Endothelial cell of umbilical vein (primary cell): Measurements from ENCODE around the gene AK9. TPM values are rescaled to one million over a fixed set of nuclear protein-coding genes. Genes with fewer than 3 reads are reported as not detected.

Experiments used
- BruUV-seq: library from RNA; stranded (reverse); fragments of 400-500 nt; replicated peaks from 2 replicates; lab custom pipeline; 2021; lab: Mats Ljungman, UMichigan
- CTCF ChIA-PET: fragments of 300-600, 350-600 bp; sonication (Branson Sonifier 250); formaldehyde crosslinking; loops from one replicate; lab custom pipeline; 2021; ENCODE audit warnings: antibody characterized with exemption, inconsistent platforms; lab: Charles Lee
- POLR2A ChIA-PET: fragments of 300-600, 350-600 bp; sonication (Branson Sonifier 250); formaldehyde crosslinking; loops from one replicate; lab custom pipeline; 2021; ENCODE audit warnings: antibody characterized with exemption, inconsistent platforms; lab: Charles Lee
- DNase-seq: peaks from one replicate; pipeline ENCODE4 v3.0.0-alpha.2; 2011; ENCODE audit warnings: low read depth, low spot score
- FAIRE-seq: peaks from 2 replicates; lab custom pipeline; 2011; peaks lifted over from hg19 to GRCh38; lab: Jason Lieb, UNC
- H2AFZ ChIP-seq: 2 replicates; pipeline ENCODE4 v1.6.0; 2012; ENCODE audit warnings: low read depth, low read length, control low read depth, inconsistent platforms
- H3K27ac ChIP-seq: 2 replicates; pipeline ENCODE4 v1.5.1; 2011; ENCODE audit warnings: low read depth, mild to moderate bottlenecking, control low read depth, low read length, moderate library complexity; ENCODE audit not compliant: insufficient read depth
- H3K27me3 ChIP-seq, 2 experiments: 2 replicates each; pipeline versions ENCODE4 v1.6.0 to v1.6.1; 2011; ENCODE audit warnings: low read length in 2 of 2, mixed read lengths in 1 of 2; ENCODE audit not compliant: control insufficient read depth in 2 of 2, insufficient read depth in 2 of 2
- H3K36me3 ChIP-seq, 2 experiments: 2 replicates in 1 of 2; 3 replicates in 1 of 2; pipeline ENCODE4 v1.5.1; 2011; ENCODE audit warnings: low read length in 2 of 2, mild to moderate bottlenecking in 1 of 2, moderate library complexity in 1 of 2; ENCODE audit not compliant: control insufficient read depth in 2 of 2, insufficient read depth in 2 of 2; ENCODE audit errors: extremely low read depth in 1 of 2
- H3K4me1 ChIP-seq: 3 replicates; pipeline ENCODE4 v1.5.1; 2011; ENCODE audit warnings: mild to moderate bottlenecking, low read length; ENCODE audit not compliant: control insufficient read depth, insufficient read depth; ENCODE audit errors: extremely low read depth
- H3K4me2 ChIP-seq: 2 replicates; pipeline ENCODE4 v1.6.1; 2011; ENCODE audit warnings: low read length, control low read depth, mixed read lengths; ENCODE audit not compliant: insufficient read depth
- H3K4me3 ChIP-seq, 3 experiments: fragments of 200-600 bp in 1 of 3; sonication (generic), shearing (Covaris generic) in 1 of 3; replicated peaks in 1 of 3; 2 replicates each; pipeline ENCODE4 v1.5.1; 2011 to 2016; ENCODE audit warnings: control low read depth in 3 of 3, low read length in 3 of 3, mild to moderate bottlenecking in 2 of 3, inconsistent platforms in 1 of 3, low read depth in 1 of 3, moderate library complexity in 1 of 3; ENCODE audit not compliant: insufficient read depth in 1 of 3
- H3K79me2 ChIP-seq: 2 replicates; pipeline ENCODE4 v1.6.0; 2012; ENCODE audit warnings: low read length, inconsistent platforms; ENCODE audit not compliant: control insufficient read depth, insufficient read depth
- H3K9ac ChIP-seq: replicated peaks from 2 replicates; pipeline ENCODE3; 2011; ENCODE audit warnings: low read length, control low read depth; ENCODE audit not compliant: insufficient read depth; ENCODE audit errors: extremely low read depth
- H3K9me1 ChIP-seq: replicated peaks from 3 replicates; pipeline ENCODE4 v1.6.0; 2011; ENCODE audit warnings: mild to moderate bottlenecking, low read length; ENCODE audit not compliant: control insufficient read depth, insufficient read depth; ENCODE audit errors: extremely low read depth
- H3K9me3 ChIP-seq: replicated peaks from 2 replicates; pipeline ENCODE4 v1.5.1; 2012; ENCODE audit warnings: low read length, inconsistent platforms; ENCODE audit not compliant: control insufficient read depth, insufficient read depth
- H4K20me1 ChIP-seq: replicated peaks from 2 replicates; pipeline ENCODE3; 2011; ENCODE audit warnings: mild to moderate bottlenecking, low read length; ENCODE audit not compliant: control insufficient read depth, insufficient read depth; ENCODE audit errors: extremely low read depth
- CTCF ChIP-seq, 2 donors: IDR thresholded peaks; 1 replicate in 1 of 2; 2 replicates in 1 of 2; pipeline ENCODE4 v1.5.1; 2011; ENCODE audit warnings: low read length in 2 of 2, mild to moderate bottlenecking in 2 of 2, moderate library complexity in 2 of 2, control low read depth in 1 of 2, inconsistent platforms in 1 of 2, low read depth in 1 of 2; ENCODE audit not compliant: insufficient read depth in 1 of 2; ENCODE audit errors: extremely low read depth in 1 of 2
- EZH2 ChIP-seq: IDR thresholded peaks from 2 replicates; pipeline ENCODE4 v1.6.1; 2012; ENCODE audit warnings: borderline replicate concordance, low read depth, mild to moderate bottlenecking, moderate library complexity, low read length, inconsistent platforms; ENCODE audit not compliant: severe bottlenecking
- FOS ChIP-seq: IDR thresholded peaks from 2 replicates; pipeline ENCODE4 v1.6.1; 2011; ENCODE audit warnings: mild to moderate bottlenecking, low read length, moderate library complexity, borderline replicate concordance; ENCODE audit not compliant: insufficient read depth
- GATA2 ChIP-seq: IDR thresholded peaks from 2 replicates; pipeline ENCODE4 v1.7.0; 2011; ENCODE audit warnings: low read depth, mild to moderate bottlenecking, moderate library complexity, mixed read lengths, low read length; ENCODE audit not compliant: insufficient read length, insufficient read depth
- JUN ChIP-seq: IDR thresholded peaks from 2 replicates; pipeline ENCODE4 v1.6.1; 2011; ENCODE audit warnings: borderline replicate concordance, low read depth; ENCODE audit not compliant: insufficient read length, insufficient read depth
- MYC ChIP-seq: IDR thresholded peaks from one replicate; pipeline ENCODE4 v1.6.1; 2011; ENCODE audit warnings: mild to moderate bottlenecking, low read depth, low read length
- POLR2A ChIP-seq: IDR thresholded peaks from 2 replicates; pipeline ENCODE4 v1.6.1; 2012; ENCODE audit warnings: low read depth, mild to moderate bottlenecking, control low read depth, low read length
- POLR2AphosphoS5 ChIP-seq: IDR thresholded peaks from 2 replicates; pipeline ENCODE4 v1.6.1; 2012; ENCODE audit warnings: low read depth, mild to moderate bottlenecking, control low read depth, low read length, moderate library complexity; ENCODE audit not compliant: insufficient read depth
- dilution Hi-C: fragments of 300-500 bp; cut with MboI; formaldehyde crosslinking; loops from one replicate; pipeline ENCODE4 v1.15.0; 2019; ENCODE audit warnings: low sequenced_read_pairs; ENCODE audit not compliant: extremely low pct_ligation_motif_present
- intact Hi-C: fragments of 100-400 bp; cut with micrococcal nuclease; formaldehyde crosslinking; loops from one replicate; pipeline ENCODE4 v1.10.0; 2022
- polyA plus RNA-seq, 4 experiments: library from polyadenylated mRNA; depleted of rRNA in 3 of 4; stranded (reverse) in 3 of 4; unstranded in 1 of 4; fragments of >200 nt; gene quantifications; 2 replicates each; pipeline versions ENCODE4 v1.2.1 to v1.2.3, GENCODE V29; 2011 to 2012; ENCODE audit warnings: missing spikeins in 1 of 4
- total RNA-seq: library from RNA; stranded (reverse); gene quantifications from 2 replicates; pipeline ENCODE4 v1.2.3, GENCODE V29; 2021
- TF ChIP-seq, protein P1 (sequence below): IDR thresholded peaks from 2 replicates; pipeline ENCODE4 v1.6.1; 2011; ENCODE audit not compliant: insufficient read depth, insufficient read length

AK9 gene
- total and polyA plus RNA-seq, 2 donors (not counting 3 experiments of a cell fraction or from before 2014, with no cell fraction given), result 1.4 to 3.2 TPM

DNA sequence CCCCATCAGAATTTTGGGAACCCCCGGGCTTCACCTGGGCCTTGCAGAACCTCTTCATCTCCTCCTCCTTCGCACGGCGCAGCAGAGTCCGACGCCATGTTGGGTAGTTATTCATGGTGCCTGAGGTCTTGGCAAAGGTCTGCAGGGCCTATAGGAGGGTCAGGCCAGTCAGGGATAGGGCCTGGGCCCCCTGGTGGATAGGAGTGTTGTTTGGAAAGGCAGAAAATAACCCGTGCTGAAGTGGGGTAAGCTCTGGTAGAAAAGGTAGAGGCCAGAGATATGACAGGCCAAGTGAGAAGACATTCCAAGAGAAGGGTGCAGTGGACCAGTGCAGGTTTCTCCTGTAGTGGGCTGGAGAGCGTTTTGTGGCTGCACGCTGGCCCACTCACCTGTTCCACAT is 245.6 kb downstream of the AK9 start:
- Histone ChIP-seq H3K9ac (no peak overlapping the region), H3K79me2 (no peaks in the 10 kb centered on the region), H3K9me1 (no peaks in the 10 kb centered on the region), H3K36me3 (peaks cover 0 to 17% of the 10 kb centered on the region in 2 experiments), H3K27ac (no peak overlapping the region), H3K27me3 (no peaks in the 10 kb centered on the region), H4K20me1 (no peaks in the 10 kb centered on the region), H3K4me3 (no peak overlapping the region), H3K4me2 (no peak overlapping the region), H3K4me1 (no peaks in the 10 kb centered on the region), H3K9me3 (no peaks in the 10 kb centered on the region), H2AFZ (no peak overlapping the region)
- peak in 1 of 2 donors; percentile 7 for TF ChIP-seq CTCF (IDR thresholded peaks at IDR 0.05; ENCODE audit: extremely low read depth in 1 of 2, insufficient read depth in 1 of 2, low read depth in 1 of 2, low read length in 2 of 2)
- TF ChIP-seq GATA2, result no peak
- TF ChIP-seq JUN, result no peak
- no peak for TF ChIP-seq POLR2A
- no TSS peak for BruUV-seq
- intact Hi-C loops (no loop called here), dilution Hi-C loops (no loop called here)
- ChIA-PET CTCF (interaction anchor here (1.0 kb wide), 1 partner anchor 594 kb away, joined by 3 read pairs; no protein-coding TSS in a partner anchor), POLR2A (no interaction called here)
- FAIRE-seq (no peak), DNase-seq (no peak)

GRCh38 chr6:109443425-109443950 is 247.5 kb downstream of the AK9 start:
- no peak overlapping the region for H3K4me2 ChIP-seq
- DNase-seq (no peak), FAIRE-seq (no peak)
- H4K20me1 ChIP-seq, result no peaks in the 10 kb centered on the region
- no TSS peak for BruUV-seq
- no peaks in the 10 kb centered on the region for H3K79me2 ChIP-seq
- no peaks in the 10 kb centered on the region for H3K9me1 ChIP-seq
- ChIA-PET CTCF (interaction anchor here (0.6 to 4.3 kb wide), 2 partner anchors 256 to 1978 kb away, joined by 3 to 20 read pairs; no protein-coding TSS in a partner anchor), POLR2A (no interaction called here)
- H3K36me3 ChIP-seq, result peaks cover 0 to 17% of the 10 kb centered on the region in 2 experiments
- TF ChIP-seq JUN, result no peak
- no peak for TF ChIP-seq CTCF (IDR thresholded peaks at IDR 0.05; ENCODE audit: extremely low read depth in 1 of 2, insufficient read depth in 1 of 2, low read depth in 1 of 2, low read length in 2 of 2)
- TF ChIP-seq POLR2AphosphoS5, result no peak
- TF ChIP-seq, protein P1, sequence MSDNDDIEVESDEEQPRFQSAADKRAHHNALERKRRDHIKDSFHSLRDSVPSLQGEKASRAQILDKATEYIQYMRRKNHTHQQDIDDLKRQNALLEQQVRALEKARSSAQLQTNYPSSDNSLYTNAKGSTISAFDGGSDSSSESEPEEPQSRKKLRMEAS, result no peak
- TF ChIP-seq FOS, result no peak
- TF ChIP-seq MYC, result no peak
- TF ChIP-seq GATA2, result no peak
- TF ChIP-seq EZH2, result no peak
- TF ChIP-seq POLR2A, result no peak
- H3K9ac ChIP-seq, result no peak overlapping the region
- peaks cover 3% of the 10 kb centered on the region for H3K4me1 ChIP-seq
- H3K27me3 ChIP-seq, result no peaks in the 10 kb centered on the region
- intact Hi-C loops (loop anchor here (5.0 kb wide), 1 partner anchor 39 kb away; the partner anchor contains the start of gene ZBTB24), dilution Hi-C loops (no loop called here)
- no peak overlapping the region for H3K4me3 ChIP-seq
- H3K27ac ChIP-seq, result no peak overlapping the region
- no peak overlapping the region for H2AFZ ChIP-seq
- no peaks in the 10 kb centered on the region for H3K9me3 ChIP-seq
